Uterus (tissue), 4 donors: ENCODE results near the gene WDR27. TPM values are rescaled to one million over a fixed set of nuclear protein-coding genes. Genes with fewer than 3 reads are reported as not detected.

Source experiments
- DNase-seq, 2 donors: peaks; one replicate each; pipeline ENCODE4 v3.0.0-alpha.2; 2019 to 2020
- H3K27ac ChIP-seq, 2 donors: fragments of 200-600 bp; sonication (generic); 1 replicate in 1 of 2; 2 replicates in 1 of 2; pipeline ENCODE4 v1.5.1; 2016 to 2018
- H3K27me3 ChIP-seq, 2 donors: fragments of 200-600 bp; sonication (generic); one replicate each; pipeline ENCODE4 v1.5.1; 2018 to 2019; ENCODE audit warnings: control low read depth in 1 of 2
- H3K36me3 ChIP-seq, 2 donors: fragments of 200-600 bp; sonication (generic); one replicate each; pipeline ENCODE4 v1.5.1; 2019; ENCODE audit warnings: control low read depth in 1 of 2
- H3K4me1 ChIP-seq, 2 donors: fragments of 200-600 bp; sonication (generic); one replicate each; pipeline ENCODE4 v1.5.1; 2018 to 2019; ENCODE audit warnings: control low read depth in 1 of 2
- H3K4me3 ChIP-seq, 2 donors: fragments of 200-600 bp; sonication (generic); 1 replicate in 1 of 2; 2 replicates in 1 of 2; pipeline ENCODE4 v1.5.1; 2018 to 2019; ENCODE audit warnings: mild to moderate bottlenecking in 1 of 2
- H3K9me3 ChIP-seq, 2 donors: fragments of 200-600 bp; sonication (generic); one replicate each; pipeline ENCODE4 v1.5.1; 2019; ENCODE audit warnings: control low read depth in 1 of 2
- CTCF ChIP-seq, 4 experiments: fragments of 200-600 bp in 2 of 4; fragments of 450-650 bp in 2 of 4; sonication (generic) in 2 of 4; IDR thresholded peaks; one replicate each; pipeline ENCODE4 v1.5.1; 2016 to 2019; ENCODE audit warnings: antibody characterized with exemption in 4 of 4, mild to moderate bottlenecking in 2 of 4, moderate library complexity in 1 of 4
- POLR2A ChIP-seq, 2 donors: fragments of 450-650 bp; IDR thresholded peaks; one replicate each; pipeline ENCODE4 v1.6.1; 2016; ENCODE audit warnings: antibody characterized with exemption in 2 of 2, mild to moderate bottlenecking in 1 of 2, moderate library complexity in 1 of 2
- intact Hi-C: fragments of 100-400 bp; cut with DNase I; formaldehyde crosslinking; loops from one replicate; pipeline ENCODE4 v1.15.1; 2023; ENCODE audit warnings: low total_unique reads
- total RNA-seq, 4 donors: library from RNA; depleted of rRNA in 3 of 4; stranded (reverse); fragments of >200 nt in 3 of 4; gene quantifications; one replicate each; pipeline versions ENCODE4 v1.1.0 to v1.2.4, GENCODE V29; 2014 to 2023
- donor health status: DM: yes; HTN: yes; CAD: no.

WDR27 gene
- 10 to 100 TPM; 41.8 to 69.7 (median 59.7) TPM for total RNA-seq

- Histone ChIP-seq H3K27ac (peak within 1 kb of the TSS; percentile 86 to 91), H3K36me3 (no peaks in the 10 kb centered on the region), H3K4me1 (peaks cover 0 to 9% of the 10 kb centered on the region in 2 donors), H3K27me3 (no peaks in the 10 kb centered on the region), H3K4me3 (peak within 1 kb of the TSS; percentile 67 to 82), H3K9me3 (no peaks in the 10 kb centered on the region)
- DNase-seq: peak; percentile 94 to 95
- peak; percentile 84 to 96 for TF ChIP-seq POLR2A (IDR thresholded peaks at IDR 0.05)
- TF ChIP-seq CTCF (IDR thresholded peaks at IDR 0.05): peak in 2 of 4 experiments; percentile 16 to 18
- intact Hi-C loops: no loop called here
Measured at GRCh38 chr6:169701954-169702839, at the start of gene WDR27, which contains the start of gene C6orf120. TSS of gene WDR27 (minus strand) at chr6:169702029. CDS start at chr6:169689005, 13,024 bp downstream. TSS of gene C6orf120 (plus strand) at chr6:169702126. CDS start at chr6:169702460, 334 bp downstream.

DNA sequence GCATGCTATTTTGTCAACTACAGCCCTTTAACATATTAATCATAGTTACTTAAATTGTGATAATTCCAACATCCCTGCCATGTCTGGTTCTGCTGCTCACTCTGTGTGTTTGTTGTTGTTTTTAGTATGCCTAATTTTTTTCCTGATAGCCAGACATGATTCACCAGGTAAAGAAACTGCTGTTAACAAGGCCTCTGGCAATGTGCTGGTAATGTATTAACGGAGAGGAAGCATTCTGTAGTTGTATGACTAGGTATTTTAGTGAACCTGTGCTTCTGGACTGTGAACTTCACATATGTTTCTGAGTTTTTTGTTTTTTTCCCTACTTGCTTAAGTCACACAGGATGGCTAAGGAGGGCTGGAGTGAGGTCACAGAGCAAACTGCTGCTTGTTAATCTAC lies 44.7 kb upstream of the WDR27 start:
- Histone ChIP-seq H3K27ac (no peak overlapping the region), H3K9me3 (no peaks in the 10 kb centered on the region), H3K4me3 (no peak overlapping the region), H3K36me3 (no peaks in the 10 kb centered on the region), H3K4me1 (no peaks in the 10 kb centered on the region), H3K27me3 (no peaks in the 10 kb centered on the region)
- TF ChIP-seq POLR2A (IDR thresholded peaks at IDR 0.05): no peak
- TF ChIP-seq CTCF (IDR thresholded peaks at IDR 0.05): no peak
- no peak for DNase-seq
- intact Hi-C loops: no loop called here

- intact Hi-C loops: no loop called here
- TF ChIP-seq CTCF (IDR thresholded peaks at IDR 0.05) (no peak), POLR2A (IDR thresholded peaks at IDR 0.05) (no peak)
Measured at GRCh38 chr6:169745405-169745804, 43.6 kb upstream of the WDR27 start.

GRCh38 chr6:169741344-169741743 lies 39.5 kb upstream of the WDR27 start:
- DNase-seq: no peak
- no peak for TF ChIP-seq POLR2A (IDR thresholded peaks at IDR 0.05)
- no peak for TF ChIP-seq CTCF (IDR thresholded peaks at IDR 0.05)
- H3K4me3 ChIP-seq: no peak overlapping the region
- no peak overlapping the region for H3K27ac ChIP-seq
- no peaks in the 10 kb centered on the region for H3K36me3 ChIP-seq
- H3K27me3 ChIP-seq: no peaks in the 10 kb centered on the region
- H3K9me3 ChIP-seq: no peaks in the 10 kb centered on the region
- intact Hi-C loops: no loop called here
- H3K4me1 ChIP-seq: no peaks in the 10 kb centered on the region

More at GRCh38 chr6:169745405-169745804, 43.6 kb upstream of the WDR27 start:
- no peak for DNase-seq
- Histone ChIP-seq H3K4me3 (no peak overlapping the region), H3K9me3 (no peaks in the 10 kb centered on the region), H3K27me3 (no peaks in the 10 kb centered on the region), H3K27ac (no peak overlapping the region), H3K36me3 (no peaks in the 10 kb centered on the region), H3K4me1 (no peaks in the 10 kb centered on the region)

- Histone ChIP-seq H3K27me3 (no peaks in the 10 kb centered on the region), H3K4me3 (no peak overlapping the region), H3K4me1 (no peaks in the 10 kb centered on the region), H3K9me3 (no peaks in the 10 kb centered on the region), H3K36me3 (no peaks in the 10 kb centered on the region), H3K27ac (no peak overlapping the region)
- intact Hi-C loops: no loop called here
- TF ChIP-seq CTCF (IDR thresholded peaks at IDR 0.05): no peak
- no peak for TF ChIP-seq POLR2A (IDR thresholded peaks at IDR 0.05)
- no peak for DNase-seq
Measured at GRCh38 chr6:169738976-169739529, 37.2 kb upstream of the WDR27 start.
